Cardiac fibroblast (primary cell): ENCODE measurements around the gene CHST12.
"Not testable (repeated sequence)": the region's sequence is repeated elsewhere in the genome, so short reads cannot be mapped to it uniquely, and the experiment has no call there.

Experiments used
- DNase-seq, 2 donors: peaks; one replicate each; pipeline versions ENCODE4 v3.0.0 to v3.0.0-alpha.2; 2010; ENCODE audit warnings: low read depth in 2 of 2
- H3K4me3 ChIP-seq, 2 donors: replicated peaks in 1 of 2; 1 replicate in 1 of 2; 2 replicates in 1 of 2; pipeline ENCODE4 v1.5.1; 2011; ENCODE audit warnings: low read depth in 2 of 2, low read length in 2 of 2, mild to moderate bottlenecking in 2 of 2, moderate library complexity in 1 of 2
- CTCF ChIP-seq: IDR thresholded peaks from one replicate; pipeline ENCODE4 v1.5.1; 2011; ENCODE audit warnings: low read depth, mild to moderate bottlenecking, low read length, inconsistent platforms

The CHST12 gene

GRCh38 chr7:2462731-2463130, 59.3 kb downstream of the CHST12 start:
- no peak for TF ChIP-seq CTCF
- no peak overlapping the region for H3K4me3 ChIP-seq
- DNase-seq: no peak

- no peak for TF ChIP-seq CTCF
- no peak overlapping the region for H3K4me3 ChIP-seq
- DNase-seq: no peak
Observed at GRCh38 chr7:2465928-2466327, 62.5 kb downstream of the CHST12 start.

- H3K4me3 ChIP-seq: no peak overlapping the region
- no peak for TF ChIP-seq CTCF
- DNase-seq: no peak
Observed at GRCh38 chr7:2466675-2467074, 63.3 kb downstream of the CHST12 start.

GRCh38 chr7:2468227-2468626, 64.8 kb downstream of the CHST12 start:
- TF ChIP-seq CTCF: no peak
- no peak overlapping the region for H3K4me3 ChIP-seq
- DNase-seq: no peak

- DNase-seq, H3K4me3 ChIP-seq: not testable (repeated sequence)
Observed at GRCh38 chr7:2469460-2470203, 66.2 kb downstream of the CHST12 start.

GRCh38 chr7:2470204-2471021, 67.0 kb downstream of the CHST12 start:
- H3K4me3 ChIP-seq: no peak overlapping the region

More at GRCh38 chr7:2470204-2471021, 67.0 kb downstream of the CHST12 start:
- no peak for DNase-seq
- TF ChIP-seq CTCF: no peak
